Measurements from ENCODE around the gene CAMKMT.

Gene CAMKMT

GRCh38 chr2:44787663-44788062 lies 425.9 kb downstream of the CAMKMT start:
- TF ChIP-seq YY1 (IDR thresholded peaks at IDR 0.05; ENCODE audit: low read depth) (no peak), ZBTB7A (IDR thresholded peaks at IDR 0.05; ENCODE audit: low read depth) (no peak), TEAD4 (IDR thresholded peaks at IDR 0.05) (no peak), MAX (IDR thresholded peaks at IDR 0.05) (no peak), USF1 (IDR thresholded peaks at IDR 0.05) (no peak), EP300 (IDR thresholded peaks at IDR 0.05; ENCODE audit: borderline replicate concordance) (no peak), RAD21 (IDR thresholded peaks at IDR 0.05; ENCODE audit: low read depth) (no peak), NFIC (IDR thresholded peaks at IDR 0.05) (no peak), CEBPB (IDR thresholded peaks at IDR 0.05) (no peak), TAF1 (IDR thresholded peaks at IDR 0.05; ENCODE audit: low read depth) (no peak), REST (IDR thresholded peaks at IDR 0.05; ENCODE audit: low read depth) (no peak), CREB1 (IDR thresholded peaks at IDR 0.05; ENCODE audit: low read depth) (no peak), FOXM1 (IDR thresholded peaks at IDR 0.05; ENCODE audit: borderline replicate concordance, low read depth) (no peak), EGR1 (IDR thresholded peaks at IDR 0.05) (no peak), TCF12 (IDR thresholded peaks at IDR 0.05; ENCODE audit: low read depth) (no peak)

GRCh38 chr2:44789446-44789845 lies 427.7 kb downstream of the CAMKMT start:
- no peak for TF ChIP-seq CREB1 (IDR thresholded peaks at IDR 0.05; ENCODE audit: low read depth)
- TF ChIP-seq REST (IDR thresholded peaks at IDR 0.05; ENCODE audit: low read depth), result no peak
- no peak for TF ChIP-seq MAX (IDR thresholded peaks at IDR 0.05)
- TF ChIP-seq TAF1 (IDR thresholded peaks at IDR 0.05; ENCODE audit: low read depth), result no peak
- TF ChIP-seq USF1 (IDR thresholded peaks at IDR 0.05), result no peak
- TF ChIP-seq EGR1 (IDR thresholded peaks at IDR 0.05), result no peak
- no peak for TF ChIP-seq ZBTB7A (IDR thresholded peaks at IDR 0.05; ENCODE audit: low read depth)
- no peak for TF ChIP-seq EP300 (IDR thresholded peaks at IDR 0.05; ENCODE audit: borderline replicate concordance)
- TF ChIP-seq FOXM1 (IDR thresholded peaks at IDR 0.05; ENCODE audit: borderline replicate concordance, low read depth), result no peak
- no peak for TF ChIP-seq YY1 (IDR thresholded peaks at IDR 0.05; ENCODE audit: low read depth)
- TF ChIP-seq RAD21 (IDR thresholded peaks at IDR 0.05; ENCODE audit: low read depth), result no peak
- no peak for TF ChIP-seq TCF12 (IDR thresholded peaks at IDR 0.05; ENCODE audit: low read depth)
- no peak for TF ChIP-seq TEAD4 (IDR thresholded peaks at IDR 0.05)

DNA sequence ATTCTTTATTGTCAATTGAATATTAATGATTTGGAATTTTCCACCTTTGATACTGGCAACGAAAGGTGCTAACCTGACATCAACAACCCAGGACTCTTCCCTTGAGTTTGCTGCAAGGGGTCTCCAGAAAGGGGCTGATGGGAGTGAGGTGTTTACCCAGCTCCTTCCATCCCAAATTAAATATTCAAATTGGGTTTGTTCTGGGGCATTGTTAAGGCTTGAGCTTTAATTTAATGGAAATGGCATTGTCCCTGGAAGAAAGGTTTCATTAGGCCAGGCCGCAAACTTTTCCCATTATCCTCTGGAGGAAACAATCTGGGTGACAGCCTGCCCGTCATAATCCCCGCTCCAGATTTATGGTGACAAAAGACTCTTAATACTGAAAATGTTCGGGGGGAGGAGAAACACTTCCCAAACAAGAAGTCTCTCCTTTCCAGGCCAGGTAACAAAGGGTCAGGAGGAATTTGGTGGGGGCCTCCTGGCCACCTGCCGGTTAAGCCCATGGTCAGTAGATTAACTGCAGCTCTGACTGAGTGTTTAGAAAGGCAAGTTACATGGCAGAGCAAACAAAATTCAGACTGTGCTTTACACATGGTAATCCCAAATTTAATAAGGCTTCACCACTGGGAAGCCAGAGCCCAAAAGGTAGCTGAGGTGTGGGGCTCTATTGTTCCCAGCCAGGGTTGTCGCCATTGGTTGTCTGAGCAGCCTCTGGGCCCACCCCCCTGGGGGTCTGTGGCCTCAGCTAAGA lies 428.4 kb downstream of the CAMKMT start:
- TF ChIP-seq EGR1 (IDR thresholded peaks at IDR 0.05) (no peak), MAX (IDR thresholded peaks at IDR 0.05) (no peak), ZBTB7A (IDR thresholded peaks at IDR 0.05; ENCODE audit: low read depth) (no peak), REST (IDR thresholded peaks at IDR 0.05; ENCODE audit: low read depth) (no peak), USF1 (IDR thresholded peaks at IDR 0.05) (no peak), EP300 (IDR thresholded peaks at IDR 0.05; ENCODE audit: borderline replicate concordance) (no peak), CREB1 (IDR thresholded peaks at IDR 0.05; ENCODE audit: low read depth) (no peak), TAF1 (IDR thresholded peaks at IDR 0.05; ENCODE audit: low read depth) (no peak), RAD21 (IDR thresholded peaks at IDR 0.05; ENCODE audit: low read depth) (no peak), NFIC (IDR thresholded peaks at IDR 0.05) (no peak), TCF12 (IDR thresholded peaks at IDR 0.05; ENCODE audit: low read depth) (no peak), YY1 (IDR thresholded peaks at IDR 0.05; ENCODE audit: low read depth) (no peak), FOXM1 (IDR thresholded peaks at IDR 0.05; ENCODE audit: borderline replicate concordance, low read depth) (no peak), TEAD4 (IDR thresholded peaks at IDR 0.05) (no peak), CEBPB (IDR thresholded peaks at IDR 0.05) (no peak)
